ENCODE measurements around the gene TSPAN17.

The TSPAN17 gene

GRCh38 chr5:176642675-176643490 lies 4.4 kb upstream of the TSPAN17 start:
- no peak for DNase-seq (ENCODE audit: low spot score)

- DNase-seq (ENCODE audit: low spot score), result no peak
Observed at GRCh38 chr5:176643491-176644219, 3.6 kb upstream of the TSPAN17 start.

GRCh38 chr5:176644294-176644693 lies 3.0 kb upstream of the TSPAN17 start:
- DNase-seq (ENCODE audit: low spot score), result no peak

- peak; percentile 58 for DNase-seq (ENCODE audit: low spot score)
Observed at GRCh38 chr5:176644878-176645670, 2.2 kb upstream of the TSPAN17 start.

- no peak for DNase-seq (ENCODE audit: low spot score)
Observed at GRCh38 chr5:176646049-176646706, 1.1 kb upstream of the TSPAN17 start.

GRCh38 chr5:176646707-176647029 lies 616 bp upstream of the TSPAN17 start:
- DNase-seq (ENCODE audit: low spot score), result no peak

GRCh38 chr5:176647843-176648473 lies 674 bp downstream of the TSPAN17 start:
- no peak for DNase-seq (ENCODE audit: low spot score)

- DNase-seq (ENCODE audit: low spot score), result no peak
Observed at GRCh38 chr5:176648474-176649194, 1.4 kb downstream of the TSPAN17 start.

- no peak for DNase-seq (ENCODE audit: low spot score)
Observed at GRCh38 chr5:176650354-176650884, 3.1 kb downstream of the TSPAN17 start.

- no peak for DNase-seq (ENCODE audit: low spot score)
Observed at GRCh38 chr5:176651472-176651980, 4.2 kb downstream of the TSPAN17 start.

GRCh38 chr5:176652136-176652535 lies 4.9 kb downstream of the TSPAN17 start:
- peak; percentile 94 for DNase-seq (ENCODE audit: low spot score)

GRCh38 chr5:176653401-176654385 lies 6.4 kb downstream of the TSPAN17 start:
- DNase-seq (ENCODE audit: low spot score), result peak; percentile 58

GRCh38 chr5:176654856-176655255 lies 7.6 kb downstream of the TSPAN17 start:
- DNase-seq (ENCODE audit: low spot score), result no peak

- DNase-seq (ENCODE audit: low spot score), result no peak
Observed at GRCh38 chr5:176656467-176656990, 9.2 kb downstream of the TSPAN17 start.

- DNase-seq (ENCODE audit: low spot score), result peak; percentile 89
Observed at GRCh38 chr5:176658007-176658599, 10.8 kb downstream of the TSPAN17 start.

- no peak for DNase-seq (ENCODE audit: low spot score)
Observed at GRCh38 chr5:176658817-176659511, 11.7 kb downstream of the TSPAN17 start.

- no peak for DNase-seq (ENCODE audit: low spot score)
Observed at GRCh38 chr5:176659512-176659839, 12.2 kb downstream of the TSPAN17 start.

GRCh38 chr5:176659860-176660461 lies 12.7 kb downstream of the TSPAN17 start:
- DNase-seq (ENCODE audit: low spot score), result no peak

Measured in cerebellar cortex (tissue), 1 donor.